ENCODE results near the gene SLC66A1.

The SLC66A1 gene

DNA sequence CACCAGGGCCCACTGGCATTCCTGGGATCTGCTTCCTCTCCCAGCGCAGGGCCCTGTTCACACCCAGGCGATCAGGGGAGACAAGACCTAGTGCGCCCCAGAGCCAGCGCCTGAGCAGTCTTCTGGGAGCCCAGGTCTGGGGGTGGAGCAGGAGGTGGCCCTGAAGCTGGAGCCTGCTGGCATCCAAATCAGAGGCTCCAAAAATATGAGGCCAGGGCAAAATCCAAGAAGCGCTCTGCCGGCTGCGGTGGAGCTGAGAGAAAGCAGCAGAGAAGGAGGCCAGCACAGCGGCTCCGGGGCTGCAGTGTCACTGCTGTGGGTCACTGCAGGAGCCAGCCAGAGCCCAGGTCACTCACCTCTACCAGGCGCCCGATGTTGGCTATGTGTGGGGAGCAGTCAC is 32.7 kb downstream of the SLC66A1 start:
- no peak for DNase-seq (ENCODE audit: low read depth)
- H3K4me3 ChIP-seq (replicated peaks; ENCODE audit: low read depth, low read length): no peak overlapping the region
- no peak for TF ChIP-seq CTCF (IDR thresholded peaks at IDR 0.05; ENCODE audit: low read length, missing control alignments)

GRCh38 chr1:19345391-19345790 is 33.3 kb downstream of the SLC66A1 start:
- no peak for TF ChIP-seq CTCF (IDR thresholded peaks at IDR 0.05; ENCODE audit: low read length, missing control alignments)
- no peak overlapping the region for H3K4me3 ChIP-seq (replicated peaks; ENCODE audit: low read depth, low read length)
- DNase-seq (ENCODE audit: low read depth): no peak

GRCh38 chr1:19346026-19346425 is 33.9 kb downstream of the SLC66A1 start:
- DNase-seq (ENCODE audit: low read depth): no peak
- H3K4me3 ChIP-seq (replicated peaks; ENCODE audit: low read depth, low read length): no peak overlapping the region
- TF ChIP-seq CTCF (IDR thresholded peaks at IDR 0.05; ENCODE audit: low read length, missing control alignments): no peak

DNA sequence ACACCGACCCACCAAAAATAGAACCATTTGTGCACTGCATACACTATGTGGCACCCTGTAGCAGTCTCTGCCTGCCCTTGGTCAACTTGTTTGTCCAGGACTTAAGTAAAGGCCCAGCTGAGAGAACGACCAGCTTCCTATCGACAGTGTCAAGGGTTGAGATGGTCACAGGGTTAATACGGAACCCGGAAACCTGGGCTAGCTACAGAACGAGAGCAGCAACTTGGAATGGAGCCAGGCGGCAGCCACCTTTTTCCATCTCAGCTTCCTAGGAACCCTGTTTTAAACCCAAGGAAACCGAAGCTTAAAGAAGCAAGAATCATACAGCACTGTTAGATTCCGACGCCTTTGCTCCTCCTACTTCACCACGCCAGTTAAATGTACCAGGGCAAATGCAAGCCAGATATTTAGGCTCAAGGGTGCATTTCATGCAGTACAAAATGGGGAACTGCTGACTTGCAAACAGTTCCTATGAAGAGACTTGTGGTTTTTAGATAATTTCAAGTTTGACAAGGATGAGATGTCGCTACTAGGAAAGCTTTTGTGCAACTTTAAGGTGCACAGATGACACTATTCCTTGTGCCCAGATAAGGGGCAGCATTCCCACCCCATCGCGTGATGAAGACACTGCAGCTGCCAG is 35.5 kb downstream of the SLC66A1 start:
- TF ChIP-seq CTCF (IDR thresholded peaks at IDR 0.05; ENCODE audit: low read length, missing control alignments): no peak
- H3K4me3 ChIP-seq (replicated peaks; ENCODE audit: low read depth, low read length): no peak overlapping the region
- no peak for DNase-seq (ENCODE audit: low read depth)

DNA sequence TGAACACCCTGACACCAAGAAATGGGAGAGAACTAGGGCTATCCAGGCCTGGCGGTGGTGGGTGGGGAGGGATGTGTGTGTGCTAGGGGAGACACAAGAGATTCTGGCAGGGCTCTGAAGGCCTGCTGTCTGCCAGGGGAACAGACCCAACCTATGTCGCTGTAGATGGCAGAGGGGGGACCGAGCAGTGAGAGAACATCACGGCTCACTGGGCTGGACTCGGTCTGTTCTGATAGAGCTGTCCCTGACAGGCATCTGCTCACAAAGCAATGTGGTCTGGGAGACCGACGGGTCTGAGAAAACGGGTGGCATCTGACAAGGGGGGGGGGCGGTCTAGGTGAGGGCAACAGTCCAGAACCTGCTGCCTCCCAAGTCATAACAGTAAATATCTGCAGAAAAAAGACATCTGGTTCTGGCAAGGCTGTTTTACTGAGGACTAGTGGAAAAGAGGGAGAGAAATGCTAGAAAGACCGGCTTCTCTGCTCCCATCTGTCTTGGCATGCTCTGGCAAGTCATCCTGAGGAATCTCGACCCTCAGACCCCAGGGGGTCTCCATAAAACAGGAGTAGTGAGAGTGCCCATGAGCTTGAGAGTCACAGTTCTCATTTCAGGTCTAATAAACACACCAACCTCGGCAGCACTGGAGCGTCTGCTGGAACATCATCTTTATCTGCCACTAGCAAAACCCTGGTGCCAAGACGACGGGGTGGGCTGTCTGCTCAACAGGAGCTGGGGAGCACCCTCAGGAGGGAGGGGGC is 36.5 kb downstream of the SLC66A1 start:
- no peak overlapping the region for H3K4me3 ChIP-seq (replicated peaks; ENCODE audit: low read depth, low read length)
- no peak for TF ChIP-seq CTCF (IDR thresholded peaks at IDR 0.05; ENCODE audit: low read length, missing control alignments)
- no peak for DNase-seq (ENCODE audit: low read depth)

GRCh38 chr1:19349999-19350398 is 37.9 kb downstream of the SLC66A1 start:
- TF ChIP-seq CTCF (IDR thresholded peaks at IDR 0.05; ENCODE audit: low read length, missing control alignments): no peak
- DNase-seq (ENCODE audit: low read depth): no peak
- no peak overlapping the region for H3K4me3 ChIP-seq (replicated peaks; ENCODE audit: low read depth, low read length)

GRCh38 chr1:19350566-19350965 is 38.4 kb downstream of the SLC66A1 start:
- no peak overlapping the region for H3K4me3 ChIP-seq (replicated peaks; ENCODE audit: low read depth, low read length)

More at GRCh38 chr1:19350566-19350965, 38.4 kb downstream of the SLC66A1 start:
- DNase-seq (ENCODE audit: low read depth): no peak
- no peak for TF ChIP-seq CTCF (IDR thresholded peaks at IDR 0.05; ENCODE audit: low read length, missing control alignments)

Measured in fibroblast of pulmonary artery (primary cell).